ENCODE data around the gene ZNF292.

GRCh38 chr6:87289571-87289970 is 134.2 kb downstream of the ZNF292 start:
- no peak for TF ChIP-seq CTCF (IDR thresholded peaks at IDR 0.05; ENCODE audit: low read depth, low read length)
- no peak for TF ChIP-seq EZH2phosphoT487 (IDR thresholded peaks at IDR 0.05; ENCODE audit: low read depth)

All from OCI-LY3 (cell line).